Gastrocnemius medialis (tissue), 4 donors: Measurements from ENCODE around the gene GPN3. TPM values are rescaled to one million over a fixed set of nuclear protein-coding genes. Genes with fewer than 3 reads are reported as not detected.
A peak's percentile ranks its signal among the peaks of the same experiment; 100 is the strongest.
"Not testable (repeated sequence)": the region's sequence is repeated elsewhere in the genome, so short reads cannot be mapped to it uniquely, and the experiment has no call there.

ENCODE experiments used
- ATAC-seq, 2 donors: fragments of 150-250 bp; one replicate each; pipeline ENCODE4 v1.9.1; 2016
- DNase-seq, 2 donors: peaks; one replicate each; pipeline ENCODE4 v3.0.0-alpha.2; 2019
- H3K27ac ChIP-seq, 4 donors: fragments of 200-600 bp; sonication (generic); 1 replicate in 1 of 4; 2 replicates in 3 of 4; pipeline ENCODE4 v1.5.1; 2016 to 2018; ENCODE audit warnings: mild to moderate bottlenecking in 2 of 4, moderate library complexity in 1 of 4
- H3K27me3 ChIP-seq, 3 donors: fragments of 200-600 bp; sonication (generic) in 2 of 3; 1 replicate in 1 of 3; 2 replicates in 2 of 3; pipeline versions ENCODE4 v1.5.1 to v1.6.0; 2016 to 2019; ENCODE audit warnings: mild to moderate bottlenecking in 1 of 3, moderate library complexity in 1 of 3
- H3K36me3 ChIP-seq, 2 donors: fragments of 200-600 bp; sonication (generic) in 1 of 2; one replicate each; pipeline ENCODE4 v1.5.1; 2017 to 2018
- H3K4me1 ChIP-seq, 2 donors: fragments of 200-600 bp; sonication (generic) in 1 of 2; one replicate each; pipeline ENCODE4 v1.5.1; 2016 to 2017; ENCODE audit warnings: mild to moderate bottlenecking in 2 of 2
- H3K4me3 ChIP-seq, 4 donors: fragments of 200-600 bp; sonication (generic) in 3 of 4; 1 replicate in 1 of 4; 2 replicates in 3 of 4; pipeline ENCODE4 v1.5.1; 2016 to 2019; ENCODE audit warnings: mild to moderate bottlenecking in 2 of 4
- H3K9me3 ChIP-seq, 3 donors: fragments of 200-600 bp; sonication (generic) in 2 of 3; 1 replicate in 1 of 3; 2 replicates in 2 of 3; pipeline ENCODE4 v1.5.1; 2016 to 2019
- POLR2A ChIP-seq, 2 donors: fragments of 450-650 bp; IDR thresholded peaks; one replicate each; pipeline ENCODE4 v1.6.1; 2017; ENCODE audit warnings: antibody characterized with exemption in 2 of 2, mild to moderate bottlenecking in 2 of 2, moderate library complexity in 2 of 2
- in situ Hi-C, 4 donors: fragments of 200-750 bp; cut with MboI; loops; one replicate each; pipeline versions ENCODE4 v1.15.0 to v1.8.0; 2017; ENCODE audit warnings: low sequenced_read_pairs in 4 of 4
- intact Hi-C: fragments of 100-400 bp; cut with DNase I; formaldehyde crosslinking; loops from one replicate; pipeline ENCODE4 v1.15.1; 2023; ENCODE audit warnings: low total_unique reads
- total RNA-seq, 4 donors: library from RNA; depleted of rRNA; stranded (reverse); fragments of >200 nt; gene quantifications; one replicate each; pipeline versions ENCODE4 v1.1.0 to v1.2.3, GENCODE V29; 2016
- TF ChIP-seq, protein P1 (sequence below), 5 experiments: fragments of 450-650 bp in 3 of 5; fragments of 200-600 bp in 2 of 5; sonication (generic) in 2 of 5; IDR thresholded peaks in 4 of 5; conservative IDR thresholded peaks in 1 of 5; 1 replicate in 4 of 5; 2 replicates in 1 of 5; pipeline ENCODE4 v1.5.1; 2016 to 2019; ENCODE audit warnings: antibody characterized with exemption in 5 of 5, mild to moderate bottlenecking in 3 of 5, moderate library complexity in 3 of 5

GPN3 gene
- total RNA-seq, 4 donors from 2014 or later: 18.4 to 26.8 (median 24.6) TPM

GRCh38 chr12:110466791-110467190, 1.3 kb downstream of the GPN3 start:
- Histone ChIP-seq H3K27ac (peak overlapping the region; percentile 86 to 90 (median 88)), H3K27me3 (no peaks in the 10 kb centered on the region), H3K4me1 (peaks cover 15 to 25% of the 10 kb centered on the region in 2 donors), H3K36me3 (peaks cover 0 to 30% of the 10 kb centered on the region in 2 donors), H3K4me3 (peak overlapping the region in 3 of 4 donors; percentile 68 to 89 (median 78)), H3K9me3 (no peaks in the 10 kb centered on the region)
- no peak for TF ChIP-seq POLR2A (IDR thresholded peaks at IDR 0.05)
- TF ChIP-seq, protein P1, sequence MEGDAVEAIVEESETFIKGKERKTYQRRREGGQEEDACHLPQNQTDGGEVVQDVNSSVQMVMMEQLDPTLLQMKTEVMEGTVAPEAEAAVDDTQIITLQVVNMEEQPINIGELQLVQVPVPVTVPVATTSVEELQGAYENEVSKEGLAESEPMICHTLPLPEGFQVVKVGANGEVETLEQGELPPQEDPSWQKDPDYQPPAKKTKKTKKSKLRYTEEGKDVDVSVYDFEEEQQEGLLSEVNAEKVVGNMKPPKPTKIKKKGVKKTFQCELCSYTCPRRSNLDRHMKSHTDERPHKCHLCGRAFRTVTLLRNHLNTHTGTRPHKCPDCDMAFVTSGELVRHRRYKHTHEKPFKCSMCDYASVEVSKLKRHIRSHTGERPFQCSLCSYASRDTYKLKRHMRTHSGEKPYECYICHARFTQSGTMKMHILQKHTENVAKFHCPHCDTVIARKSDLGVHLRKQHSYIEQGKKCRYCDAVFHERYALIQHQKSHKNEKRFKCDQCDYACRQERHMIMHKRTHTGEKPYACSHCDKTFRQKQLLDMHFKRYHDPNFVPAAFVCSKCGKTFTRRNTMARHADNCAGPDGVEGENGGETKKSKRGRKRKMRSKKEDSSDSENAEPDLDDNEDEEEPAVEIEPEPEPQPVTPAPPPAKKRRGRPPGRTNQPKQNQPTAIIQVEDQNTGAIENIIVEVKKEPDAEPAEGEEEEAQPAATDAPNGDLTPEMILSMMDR (IDR thresholded peaks at IDR 0.05 in 4 of 5, conservative IDR thresholded peaks at IDR 0.05 in 1 of 5): no peak
- in situ Hi-C loops: loop anchor here in 2 of 4 donors (5.0 to 25.0 kb wide), 2 partner anchors 36 to 371 kb away; partner anchors contain the start of genes CCDC63 (in 1 of the 2), RAD9B (in 1 of the 2) and VPS29 (in 1 of the 2)
- no peak for ATAC-seq
- intact Hi-C loops: loop anchor here (5.0 kb wide), 1 partner anchor 421 kb away; no protein-coding TSS in a partner anchor
- DNase-seq: no peak

GRCh38 chr12:110465765-110466164, 2.3 kb downstream of the GPN3 start:
- in situ Hi-C loops (loop anchor here in 2 of 4 donors (5.0 to 25.0 kb wide), 2 partner anchors 37 to 372 kb away; partner anchors contain the start of genes CCDC63 (in 1 of the 2), RAD9B (in 1 of the 2) and VPS29 (in 1 of the 2)), intact Hi-C loops (loop anchor here (5.0 kb wide), 1 partner anchor 422 kb away; no protein-coding TSS in a partner anchor)
- Histone ChIP-seq H3K4me1 (peaks cover 15 to 25% of the 10 kb centered on the region in 2 donors), H3K36me3 (peaks cover 0 to 35% of the 10 kb centered on the region in 2 donors)
- H3K27me3 ChIP-seq, H3K9me3 ChIP-seq, ATAC-seq, H3K4me3 ChIP-seq, DNase-seq, H3K27ac ChIP-seq: not testable (repeated sequence)

DNA sequence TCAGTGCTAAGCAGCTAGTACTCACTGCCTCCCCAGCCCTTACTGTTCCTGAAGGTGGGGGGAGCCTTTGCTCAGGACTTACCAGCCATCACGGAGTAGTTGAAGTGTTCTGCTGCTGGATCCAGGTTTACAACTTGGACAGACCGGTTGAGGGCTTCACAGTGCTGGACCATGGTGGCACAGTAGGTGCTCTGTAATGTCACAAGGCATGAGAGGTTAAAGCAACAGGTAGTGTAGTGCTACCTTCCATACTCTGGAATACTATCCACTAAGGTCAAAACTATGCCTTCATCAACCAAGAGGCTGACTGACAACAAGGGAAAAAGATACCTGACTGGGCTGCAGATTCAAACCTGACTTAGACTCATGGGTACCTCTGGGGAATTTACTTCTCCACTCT, 3.0 kb downstream of the GPN3 start:
- peaks cover 0 to 35% of the 10 kb centered on the region in 2 donors for H3K36me3 ChIP-seq
- TF ChIP-seq, protein P1 (IDR thresholded peaks at IDR 0.05 in 4 of 5, conservative IDR thresholded peaks at IDR 0.05 in 1 of 5): no peak
- TF ChIP-seq POLR2A (IDR thresholded peaks at IDR 0.05): no peak

DNA sequence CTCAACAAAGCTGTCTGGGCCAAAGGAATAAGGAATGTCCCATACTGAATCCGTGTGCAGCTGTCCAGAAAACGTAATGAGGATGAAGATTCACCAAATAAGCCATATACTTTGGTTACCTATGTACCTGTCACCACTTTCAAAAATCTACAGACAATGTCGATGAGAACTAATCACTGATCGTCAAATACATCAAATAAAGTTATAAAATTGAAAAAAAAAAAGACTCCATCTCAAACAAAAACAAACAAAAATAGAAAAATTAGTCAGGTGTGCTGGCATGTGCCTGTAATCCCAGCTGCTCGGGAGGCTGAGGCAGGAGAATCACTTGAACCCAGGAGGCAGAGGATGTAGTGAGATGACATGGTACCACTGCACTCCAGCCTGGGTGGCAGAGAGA, 6.9 kb downstream of the GPN3 start:
- H3K9me3 ChIP-seq, H3K4me3 ChIP-seq, H3K27me3 ChIP-seq, ATAC-seq, H3K4me1 ChIP-seq, H3K27ac ChIP-seq, DNase-seq, intact Hi-C loops: not testable (repeated sequence)
- peaks cover 0 to 49% of the 10 kb centered on the region in 2 donors for H3K36me3 ChIP-seq
- in situ Hi-C loops: loop anchor here in 1 of 4 donors (25.0 kb wide), 1 partner anchor 376 kb away; the partner anchor contains the start of gene CCDC63

More for the DNA sequence above, 3.0 kb downstream of the GPN3 start:
- no peak for ATAC-seq
- Histone ChIP-seq H3K4me3 (no peak overlapping the region), H3K9me3 (no peaks in the 10 kb centered on the region), H3K27me3 (no peaks in the 10 kb centered on the region), H3K27ac (no peak overlapping the region), H3K4me1 (peaks cover 15 to 25% of the 10 kb centered on the region in 2 donors)
- DNase-seq: no peak
- in situ Hi-C loops: loop anchor here in 2 of 4 donors (5.0 to 25.0 kb wide), 2 partner anchors 37 to 372 kb away; partner anchors contain the start of genes CCDC63 (in 1 of the 2), RAD9B (in 1 of the 2) and VPS29 (in 1 of the 2)
- intact Hi-C loops: loop anchor here (5.0 kb wide), 1 partner anchor 422 kb away; no protein-coding TSS in a partner anchor

DNA sequence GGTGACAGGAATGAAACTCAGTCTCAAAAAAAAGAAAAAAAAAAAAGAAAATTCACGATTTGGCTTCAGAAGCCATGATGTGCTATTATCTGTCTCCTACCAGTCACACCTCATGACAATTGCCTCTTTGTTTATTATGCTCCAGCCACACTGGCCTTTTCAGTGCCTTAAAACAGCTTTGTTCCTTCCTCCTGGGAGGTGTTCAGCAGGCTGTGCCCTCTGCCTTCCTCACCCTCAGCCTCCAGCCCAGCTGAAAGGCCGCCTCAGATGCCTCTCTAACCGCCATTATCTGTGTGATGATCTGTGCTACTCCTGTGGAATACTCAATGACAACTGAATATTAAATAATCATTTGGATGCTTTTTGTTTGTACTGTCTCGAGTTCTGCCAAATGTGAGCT, 9.3 kb downstream of the GPN3 start:
- in situ Hi-C loops: loop anchor here in 3 of 4 donors (10.0 to 25.0 kb wide), 3 partner anchors 46 to 426 kb away; partner anchors contain the start of genes CCDC63 (in 1 of the 3), RAD9B (in 1 of the 3) and VPS29 (in 1 of the 3)
- DNase-seq: no peak
- no peaks in the 10 kb centered on the region for H3K27me3 ChIP-seq
- H3K36me3 ChIP-seq: peaks cover 0 to 52% of the 10 kb centered on the region in 2 donors
- no peak overlapping the region for H3K27ac ChIP-seq
- intact Hi-C loops: no loop called here
- no peak overlapping the region for H3K4me3 ChIP-seq
- no peak for ATAC-seq
- H3K9me3 ChIP-seq: no peaks in the 10 kb centered on the region
- no peak for TF ChIP-seq POLR2A (IDR thresholded peaks at IDR 0.05)
- TF ChIP-seq, protein P1 (IDR thresholded peaks at IDR 0.05 in 4 of 5, conservative IDR thresholded peaks at IDR 0.05 in 1 of 5): no peak
- H3K4me1 ChIP-seq: peaks cover 5 to 6% of the 10 kb centered on the region in 2 donors
